ENCODE data around the gene EHF. TPM values are rescaled to one million over a fixed set of nuclear protein-coding genes. Genes with fewer than 3 reads are reported as not detected.

Gene EHF
- total and polyA plus RNA-seq, 2 of the 13 experiments (the other 11 are each of a cell fraction or from before 2014, with no cell fraction given) = 0.04 to 0.46 TPM

- H2AFZ ChIP-seq (ENCODE audit: low read length) = no peak overlapping the region
- peak overlapping the region; percentile 100 for H3K27ac ChIP-seq (ENCODE audit: extremely low read length, insufficient read depth, low read length)
- no peaks in the 10 kb centered on the region for H3K36me3 ChIP-seq (replicated peaks in 1 of 2; ENCODE audit: control insufficient read depth in 1 of 2, insufficient read depth in 2 of 2, low read length in 2 of 2)
- H3K9me3 ChIP-seq (ENCODE audit: low read length) = no peaks in the 10 kb centered on the region
- intact Hi-C loops (cut with micrococcal nuclease; ENCODE audit: unreplicated experiment) = loop anchor here (10.0 kb wide), 1 partner anchor 742 kb away; no protein-coding TSS in a partner anchor
- WGBS (ENCODE audit: low lambda C conversion rate) = 98% methylated on average over 6 of the region's 6 CpGs
- H3K27me3 ChIP-seq (ENCODE audit: control insufficient read depth in 1 of 2, insufficient read depth in 2 of 2, low read length in 2 of 2) = no peaks in the 10 kb centered on the region
- no peak overlapping the region for H3K4me2 ChIP-seq (ENCODE audit: low read depth, low read length)
- FAIRE-seq = no peak
- in situ Hi-C loops (cut with HindIII; ENCODE audit: extremely low pct_ligation_motif_present, low pct_unique_long_range_greater_than_20kb) = loop anchor here (10.0 kb wide), 1 partner anchor 48 kb away; no protein-coding TSS in a partner anchor
- no peak for ATAC-seq
- H3K79me2 ChIP-seq (ENCODE audit: insufficient read depth, low read length) = no peaks in the 10 kb centered on the region
- no peak overlapping the region for H3K9ac ChIP-seq (ENCODE audit: insufficient read depth, low read depth, low read length)
- ChIA-PET CTCF (ENCODE audit: low intra/inter-chr PET ratio, low total read pairs) (no interaction called here), POLR2A (interaction anchor here (4.9 to 5.1 kb wide), 2 partner anchors 11 to 52 kb away, joined by 126 to 145 read pairs; no protein-coding TSS in a partner anchor)
- no peak overlapping the region for H3K4me3 ChIP-seq (replicated peaks in 1 of 3; ENCODE audit: insufficient read depth in 1 of 3, low read depth in 2 of 3, low read length in 3 of 3)
- H3K4me1 ChIP-seq (ENCODE audit: insufficient read depth, low read length) = peaks cover 67% of the 10 kb centered on the region
- no TSS peak for BruUV-seq (replicated peaks)
- no peak for DNase-seq (ENCODE audit: low spot score)
- TF ChIP-seq AKAP8 (CRISPR knock-in tag; IDR thresholded peaks at IDR 0.05) (no peak), TBX2 (CRISPR knock-in tag; IDR thresholded peaks at IDR 0.05; ENCODE audit: borderline replicate concordance) (no peak), ZNF24 (IDR thresholded peaks at IDR 0.05) (no peak), BRCA1 (CRISPR knock-in tag; IDR thresholded peaks at IDR 0.05) (no peak), MAFF (IDR thresholded peaks at IDR 0.05; ENCODE audit: low read depth, low read length) (peak; percentile 34; the same call in 1 of the 2 replicates), MAFK (conservative IDR thresholded peaks at IDR 0.05 in 1 of 2, IDR thresholded peaks at IDR 0.05 in 1 of 2; ENCODE audit: low read length in 2 of 2) (peak; percentile 41 to 45; a peak in 3 of 4 replicates), MAFG (CRISPR knock-in tag; IDR thresholded peaks at IDR 0.05) (no peak), ZUFSP (CRISPR knock-in tag; IDR thresholded peaks at IDR 0.05; ENCODE audit: borderline replicate concordance) (no peak)
- H4K20me1 ChIP-seq (ENCODE audit: insufficient read depth, low read length) = no peaks in the 10 kb centered on the region
These were observed 31.5 kb downstream of the EHF start for GRCh38 chr11:34652191-34652973.

All from HepG2 (cell line).